Measurements from ENCODE around the gene KCNQ1.

KCNQ1 gene

DNA sequence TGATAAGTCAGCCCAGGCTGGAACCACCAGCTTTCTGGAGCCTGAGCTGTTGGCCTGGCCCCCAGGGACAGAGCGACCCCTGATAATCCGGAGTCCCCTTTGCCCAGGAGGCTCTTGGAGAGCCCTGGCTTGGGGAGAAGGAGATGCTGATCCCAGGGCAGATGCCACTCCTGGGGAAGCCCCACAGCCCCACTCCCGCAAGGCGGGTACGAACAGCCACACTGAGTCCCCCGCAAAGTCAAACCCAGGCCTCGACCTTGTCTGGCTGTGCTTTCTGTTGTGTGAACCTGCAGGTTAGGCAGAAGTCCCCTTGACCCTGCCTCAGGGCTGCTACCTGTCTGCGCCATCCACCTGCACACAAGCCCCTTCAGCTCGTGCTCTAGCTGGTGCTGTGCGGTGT lies 147.0 kb downstream of the KCNQ1 start:
- Histone ChIP-seq H3K36me3 (ENCODE audit: control insufficient read depth, insufficient read depth, low read length) (no peaks in the 10 kb centered on the region), H3K9ac (ENCODE audit: low read length) (no peak overlapping the region), H3K27ac (ENCODE audit: low read depth, low read length) (no peak overlapping the region), H3K4me1 (ENCODE audit: control insufficient read depth, insufficient read depth, low read length) (no peaks in the 10 kb centered on the region), H3K4me3 (ENCODE audit: low read depth, low read length) (no peak overlapping the region), H3K27me3 (ENCODE audit: control insufficient read depth, insufficient read depth, low read length) (peaks cover 97% of the 10 kb centered on the region), H3K9me3 (ENCODE audit: control insufficient read depth, insufficient read depth, low read depth, low read length) (peaks cover 10% of the 10 kb centered on the region; the same call in 1 of the 2 replicates)

DNA sequence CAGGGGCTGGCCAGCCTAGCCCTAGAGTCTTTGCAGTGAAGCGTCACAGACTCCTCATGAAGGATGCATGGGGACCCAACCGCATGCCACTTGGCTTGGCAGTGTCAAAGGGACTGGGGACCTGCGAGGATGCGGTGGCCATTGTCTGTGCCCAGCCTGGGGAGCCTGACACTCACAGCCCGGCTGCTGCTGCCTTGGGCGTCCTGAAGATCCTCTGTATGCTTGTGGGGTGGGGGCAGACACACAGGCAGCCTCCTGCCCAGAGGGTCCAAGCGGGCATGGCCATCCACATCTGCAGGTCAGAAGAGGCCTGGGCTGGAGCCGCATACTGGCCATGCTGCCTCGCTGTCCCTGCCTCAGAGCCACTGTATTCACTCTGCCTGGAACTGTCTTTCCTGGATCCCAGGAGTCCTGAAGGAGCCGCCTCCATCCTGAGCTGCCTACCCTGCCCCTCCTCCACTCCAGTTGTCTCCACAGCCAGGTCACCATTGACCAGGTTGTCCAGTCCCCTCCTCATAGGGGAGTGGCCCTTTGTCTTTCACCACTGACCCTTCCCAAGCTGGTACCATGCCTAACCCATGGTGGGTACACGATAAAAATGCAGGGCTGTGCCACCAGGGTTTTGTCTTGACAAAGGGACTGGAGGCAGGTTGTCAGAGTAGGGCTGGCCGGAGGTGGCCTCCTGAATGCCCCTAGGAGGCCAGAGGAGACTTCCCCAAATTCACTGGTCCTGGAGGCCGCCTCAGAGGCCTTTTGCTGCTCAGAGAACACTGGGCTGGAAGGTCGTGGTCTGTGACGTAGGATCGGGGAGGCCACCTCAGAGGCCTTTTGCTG lies 148.0 kb downstream of the KCNQ1 start:
- Histone ChIP-seq H3K27me3 (ENCODE audit: control insufficient read depth, insufficient read depth, low read length) (peaks cover 97% of the 10 kb centered on the region), H3K27ac (ENCODE audit: low read depth, low read length) (no peak overlapping the region)

DNA sequence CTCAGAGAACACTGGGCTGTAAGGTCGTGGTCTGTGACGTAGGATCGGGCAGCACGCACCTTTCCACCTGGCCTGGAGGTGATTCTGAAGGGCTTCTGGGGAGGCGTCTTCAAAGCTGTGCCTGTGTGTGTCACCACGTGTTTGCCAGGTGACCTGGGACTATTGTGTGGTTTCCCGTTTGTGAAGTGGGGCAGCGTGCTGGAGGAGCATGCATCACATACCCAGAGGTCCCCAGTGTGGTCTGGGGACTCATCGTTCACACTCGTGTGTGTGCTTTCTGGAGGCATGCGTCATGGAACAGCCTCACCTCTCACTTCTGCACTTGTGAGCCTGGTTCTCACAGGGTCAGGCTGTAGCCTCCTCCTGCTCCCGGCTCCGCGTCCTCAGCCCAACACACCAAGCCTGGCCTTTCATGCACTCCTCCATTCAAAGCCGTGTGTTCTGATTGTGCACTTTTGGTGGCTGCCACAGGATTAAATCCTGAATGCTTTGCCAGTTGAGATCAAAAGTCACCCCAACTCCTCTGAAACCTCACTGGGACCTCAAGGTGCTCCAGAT lies 148.7 kb downstream of the KCNQ1 start:
- no peaks in the 10 kb centered on the region for H3K4me1 ChIP-seq (ENCODE audit: control insufficient read depth, insufficient read depth, low read length)
- no peak overlapping the region for H3K9ac ChIP-seq (ENCODE audit: low read length)
- no peaks in the 10 kb centered on the region for H3K36me3 ChIP-seq (ENCODE audit: control insufficient read depth, insufficient read depth, low read length)
- H3K9me3 ChIP-seq (ENCODE audit: control insufficient read depth, insufficient read depth, low read depth, low read length): peaks cover 21% of the 10 kb centered on the region
- H3K27ac ChIP-seq (ENCODE audit: low read depth, low read length): no peak overlapping the region
- H3K4me3 ChIP-seq (ENCODE audit: low read depth, low read length): no peak overlapping the region
- H3K27me3 ChIP-seq (ENCODE audit: control insufficient read depth, insufficient read depth, low read length): peaks cover 96% of the 10 kb centered on the region

More for the DNA sequence above, 148.0 kb downstream of the KCNQ1 start:
- H3K36me3 ChIP-seq (ENCODE audit: control insufficient read depth, insufficient read depth, low read length): no peaks in the 10 kb centered on the region
- H3K9me3 ChIP-seq (ENCODE audit: control insufficient read depth, insufficient read depth, low read depth, low read length): peaks cover 18% of the 10 kb centered on the region
- no peak overlapping the region for H3K9ac ChIP-seq (ENCODE audit: low read length)
- H3K4me1 ChIP-seq (ENCODE audit: control insufficient read depth, insufficient read depth, low read length): no peaks in the 10 kb centered on the region
- H3K4me3 ChIP-seq (ENCODE audit: low read depth, low read length): no peak overlapping the region

DNA sequence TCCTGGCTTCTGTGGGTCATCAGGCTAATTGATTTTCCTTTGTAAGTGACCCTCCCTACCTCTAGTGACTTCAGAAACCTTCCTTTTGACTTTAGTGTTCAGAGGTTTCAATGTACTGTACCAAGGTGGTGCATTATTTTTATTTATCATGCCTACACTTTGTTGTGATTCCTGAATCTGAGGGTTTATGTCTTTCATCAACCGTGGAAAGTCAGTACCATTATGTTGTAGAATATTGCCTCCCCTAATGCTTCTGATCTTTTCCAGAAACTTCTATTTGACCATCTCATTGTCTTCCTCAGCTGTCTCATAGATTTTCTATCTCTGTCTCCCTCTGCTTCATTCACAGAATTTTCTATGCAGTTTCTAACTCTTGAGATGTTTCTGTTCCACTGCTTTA lies 149.5 kb downstream of the KCNQ1 start:
- peaks cover 28% of the 10 kb centered on the region for H3K9me3 ChIP-seq (ENCODE audit: control insufficient read depth, insufficient read depth, low read depth, low read length)
- H3K4me1 ChIP-seq (ENCODE audit: control insufficient read depth, insufficient read depth, low read length): no peaks in the 10 kb centered on the region
- H3K27me3 ChIP-seq (ENCODE audit: control insufficient read depth, insufficient read depth, low read length): peaks cover 95% of the 10 kb centered on the region
- no peak overlapping the region for H3K9ac ChIP-seq (ENCODE audit: low read length)
- no peak overlapping the region for H3K27ac ChIP-seq (ENCODE audit: low read depth, low read length)
- H3K36me3 ChIP-seq (ENCODE audit: control insufficient read depth, insufficient read depth, low read length): no peaks in the 10 kb centered on the region
- no peak overlapping the region for H3K4me3 ChIP-seq (ENCODE audit: low read depth, low read length)

DNA sequence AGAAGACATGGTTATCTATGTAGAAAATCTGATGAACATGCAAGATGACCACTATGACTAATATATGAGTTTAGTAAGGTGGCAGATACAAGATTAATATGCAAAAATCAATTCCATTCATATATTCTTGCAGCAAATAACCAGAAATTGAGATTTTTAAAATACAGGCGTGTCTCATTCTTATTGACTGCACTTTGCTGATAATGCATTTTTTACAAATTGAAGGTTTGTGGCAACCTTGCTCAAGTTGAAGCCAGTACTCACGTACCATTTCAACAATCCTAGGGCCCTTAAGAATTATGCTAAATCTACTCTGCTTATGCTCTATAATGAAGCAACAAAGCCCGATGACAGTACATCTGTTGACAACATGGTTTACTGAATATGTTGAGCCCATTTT lies 150.4 kb downstream of the KCNQ1 start:
- peaks cover 95% of the 10 kb centered on the region for H3K27me3 ChIP-seq (ENCODE audit: control insufficient read depth, insufficient read depth, low read length)
- no peak overlapping the region for H3K4me3 ChIP-seq (ENCODE audit: low read depth, low read length)
- no peak overlapping the region for H3K9ac ChIP-seq (ENCODE audit: low read length)
- H3K9me3 ChIP-seq (ENCODE audit: control insufficient read depth, insufficient read depth, low read depth, low read length): peaks cover 28% of the 10 kb centered on the region
- no peaks in the 10 kb centered on the region for H3K4me1 ChIP-seq (ENCODE audit: control insufficient read depth, insufficient read depth, low read length)
- no peak overlapping the region for H3K27ac ChIP-seq (ENCODE audit: low read depth, low read length)
- H3K36me3 ChIP-seq (ENCODE audit: control insufficient read depth, insufficient read depth, low read length): no peaks in the 10 kb centered on the region

DNA sequence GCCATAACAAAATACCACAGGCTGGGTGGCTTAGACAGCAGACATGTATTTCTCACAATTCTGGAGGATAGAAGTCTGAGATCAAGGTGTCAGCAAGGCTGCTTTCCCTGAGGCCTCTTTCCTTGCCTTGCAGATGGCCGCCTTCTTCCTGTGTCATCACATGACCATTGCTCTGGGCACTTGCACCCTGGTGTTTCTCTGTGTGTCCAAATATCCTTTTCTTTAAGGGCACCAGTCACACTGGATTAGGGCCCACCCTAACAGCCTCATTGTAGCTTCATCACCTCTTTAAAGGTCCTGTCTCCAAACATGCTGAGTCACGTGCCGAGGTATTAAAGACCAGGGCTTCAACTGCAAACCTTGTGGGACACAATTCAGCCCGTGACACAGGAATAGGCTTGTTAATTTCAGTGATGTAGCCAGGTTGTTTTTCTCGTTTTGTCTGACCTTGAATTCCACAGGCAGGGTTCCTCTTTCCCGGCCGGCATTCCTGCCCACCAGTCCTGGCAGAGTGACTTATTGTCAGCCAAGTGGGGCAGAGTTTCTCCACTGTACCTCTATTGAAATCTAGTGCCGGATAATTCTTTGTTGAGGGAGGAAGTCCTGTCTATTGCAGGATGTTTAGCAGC lies 154.9 kb downstream of the KCNQ1 start:
- no peaks in the 10 kb centered on the region for H3K4me1 ChIP-seq (ENCODE audit: control insufficient read depth, insufficient read depth, low read length)
- H3K36me3 ChIP-seq (ENCODE audit: control insufficient read depth, insufficient read depth, low read length): no peaks in the 10 kb centered on the region
- no peak overlapping the region for H3K4me3 ChIP-seq (ENCODE audit: low read depth, low read length)
- peaks cover 20% of the 10 kb centered on the region for H3K9me3 ChIP-seq (ENCODE audit: control insufficient read depth, insufficient read depth, low read depth, low read length)
- H3K9ac ChIP-seq (ENCODE audit: low read length): no peak overlapping the region
- peaks cover 89% of the 10 kb centered on the region for H3K27me3 ChIP-seq (ENCODE audit: control insufficient read depth, insufficient read depth, low read length)
- H3K27ac ChIP-seq (ENCODE audit: low read depth, low read length): no peak overlapping the region

DNA sequence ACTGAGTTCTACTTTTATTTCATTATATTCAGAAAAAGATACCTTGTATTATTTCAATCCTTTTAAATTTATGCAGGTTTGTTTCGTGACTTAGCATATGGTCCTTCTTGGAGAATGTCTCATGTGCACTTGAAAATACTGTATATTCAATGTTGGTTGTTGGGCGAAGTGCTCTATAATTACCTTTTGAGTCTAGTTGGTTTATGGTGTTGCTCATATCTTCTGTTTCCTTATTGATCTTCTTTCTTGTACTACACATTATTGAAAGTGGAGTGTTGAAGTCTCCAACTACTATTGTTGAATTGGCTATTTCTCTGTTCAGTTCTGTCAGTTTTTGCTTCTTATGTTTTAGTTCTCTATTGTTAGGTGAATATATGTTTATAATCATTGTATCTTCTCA lies 164.5 kb downstream of the KCNQ1 start:
- Histone ChIP-seq H3K9me3 (ENCODE audit: control insufficient read depth, insufficient read depth, low read depth, low read length) (peaks cover 20% of the 10 kb centered on the region), H3K4me3 (ENCODE audit: low read depth, low read length) (no peak overlapping the region)

DNA sequence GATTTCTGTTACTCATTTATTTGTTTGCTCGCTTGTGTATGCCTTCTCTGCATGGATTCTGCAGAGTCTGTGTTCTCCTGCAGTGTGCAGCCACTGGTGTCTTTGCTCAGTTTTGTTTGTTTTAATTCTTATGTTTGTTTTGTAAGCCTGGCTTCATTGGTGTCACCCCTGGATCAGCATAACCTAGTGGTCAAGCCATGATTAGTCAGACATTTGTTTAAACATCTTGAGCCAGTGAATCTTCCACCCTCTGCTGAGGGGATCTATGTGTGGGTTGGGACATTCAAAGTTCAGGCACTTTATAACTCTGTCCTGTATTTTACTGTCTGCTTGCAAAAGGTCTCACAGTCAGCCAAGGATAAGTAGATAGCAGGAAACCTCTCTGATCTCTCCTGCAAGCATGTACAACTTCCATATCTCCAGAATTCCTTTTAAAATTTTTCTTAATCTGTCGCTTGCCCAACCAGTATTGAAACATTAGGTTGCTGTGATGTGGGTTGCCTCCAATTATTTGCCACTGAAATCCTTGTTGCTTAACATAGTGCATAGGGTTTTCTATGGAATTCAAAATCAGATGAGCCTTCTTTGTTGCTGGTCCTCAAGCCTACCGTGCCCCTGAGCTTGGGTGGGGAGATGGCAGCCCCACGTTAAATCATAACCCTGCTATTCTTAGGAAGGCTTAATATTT lies 168.2 kb downstream of the KCNQ1 start:
- Histone ChIP-seq H3K4me1 (ENCODE audit: control insufficient read depth, insufficient read depth, low read length) (no peaks in the 10 kb centered on the region), H3K27ac (ENCODE audit: low read depth, low read length) (no peak overlapping the region), H3K36me3 (ENCODE audit: control insufficient read depth, insufficient read depth, low read length) (no peaks in the 10 kb centered on the region), H3K4me3 (ENCODE audit: low read depth, low read length) (no peak overlapping the region), H3K9me3 (ENCODE audit: control insufficient read depth, insufficient read depth, low read depth, low read length) (peaks cover 18% of the 10 kb centered on the region), H3K9ac (ENCODE audit: low read length) (no peak overlapping the region), H3K27me3 (ENCODE audit: control insufficient read depth, insufficient read depth, low read length) (peaks cover 100% of the 10 kb centered on the region)

More for the DNA sequence above, 164.5 kb downstream of the KCNQ1 start:
- Histone ChIP-seq H3K4me1 (ENCODE audit: control insufficient read depth, insufficient read depth, low read length) (no peaks in the 10 kb centered on the region), H3K27me3 (ENCODE audit: control insufficient read depth, insufficient read depth, low read length) (peaks cover 94% of the 10 kb centered on the region), H3K27ac (ENCODE audit: low read depth, low read length) (no peak overlapping the region), H3K9ac (ENCODE audit: low read length) (no peak overlapping the region), H3K36me3 (ENCODE audit: control insufficient read depth, insufficient read depth, low read length) (no peaks in the 10 kb centered on the region)

DNA sequence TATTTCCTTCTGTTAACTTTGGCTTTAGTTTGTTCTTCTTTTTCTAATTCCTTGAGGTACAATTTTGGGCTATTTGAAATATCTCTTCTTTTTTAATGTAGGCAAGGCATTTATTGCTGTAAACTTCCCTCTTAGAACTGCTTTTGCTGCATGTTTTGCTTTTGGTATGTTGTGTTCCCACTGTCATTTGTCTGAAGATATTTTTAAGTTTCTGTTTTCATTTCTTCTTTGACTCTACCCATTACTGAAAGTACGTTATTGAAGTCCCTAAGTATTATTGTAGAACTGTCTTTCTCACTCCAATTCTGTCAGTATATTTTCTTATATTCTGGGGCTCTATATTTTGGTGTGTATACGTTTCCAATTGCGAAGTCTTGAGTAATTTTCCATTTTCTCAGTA lies 177.1 kb downstream of the KCNQ1 start:
- no peak overlapping the region for H3K4me3 ChIP-seq (ENCODE audit: low read depth, low read length)
- peaks cover 70% of the 10 kb centered on the region for H3K27me3 ChIP-seq (ENCODE audit: control insufficient read depth, insufficient read depth, low read length)
- no peaks in the 10 kb centered on the region for H3K4me1 ChIP-seq (ENCODE audit: control insufficient read depth, insufficient read depth, low read length)
- H3K27ac ChIP-seq (ENCODE audit: low read depth, low read length): no peak overlapping the region
- H3K36me3 ChIP-seq (ENCODE audit: control insufficient read depth, insufficient read depth, low read length): no peaks in the 10 kb centered on the region
- H3K9ac ChIP-seq (ENCODE audit: low read length): no peak overlapping the region
- H3K9me3 ChIP-seq (ENCODE audit: control insufficient read depth, insufficient read depth, low read depth, low read length): peaks cover 31% of the 10 kb centered on the region

DNA sequence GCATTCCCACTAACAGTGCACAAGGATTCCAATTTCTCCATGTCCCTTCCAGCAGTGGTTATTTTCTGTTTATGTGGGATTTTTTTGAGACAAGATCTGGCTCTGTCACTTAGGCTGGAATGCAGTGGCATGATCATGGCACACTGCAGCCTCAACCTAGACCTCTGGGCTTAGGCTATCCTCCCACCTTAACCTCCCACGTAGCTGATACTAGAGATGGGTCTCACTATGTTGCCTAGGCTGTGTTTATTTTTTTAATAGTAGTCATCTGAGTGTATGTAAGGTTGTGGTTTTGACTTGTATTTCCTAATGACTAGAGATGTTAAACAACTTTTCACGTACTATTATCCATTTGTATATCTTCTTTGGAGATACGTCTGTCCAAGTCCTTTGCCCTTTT lies 180.4 kb downstream of the KCNQ1 start:
- Histone ChIP-seq H3K9me3 (ENCODE audit: control insufficient read depth, insufficient read depth, low read depth, low read length) (peaks cover 53% of the 10 kb centered on the region), H3K27me3 (ENCODE audit: control insufficient read depth, insufficient read depth, low read length) (peaks cover 71% of the 10 kb centered on the region), H3K4me3 (ENCODE audit: low read depth, low read length) (no peak overlapping the region), H3K27ac (ENCODE audit: low read depth, low read length) (no peak overlapping the region), H3K36me3 (ENCODE audit: control insufficient read depth, insufficient read depth, low read length) (no peaks in the 10 kb centered on the region), H3K4me1 (ENCODE audit: control insufficient read depth, insufficient read depth, low read length) (no peaks in the 10 kb centered on the region), H3K9ac (ENCODE audit: low read length) (no peak overlapping the region)

DNA sequence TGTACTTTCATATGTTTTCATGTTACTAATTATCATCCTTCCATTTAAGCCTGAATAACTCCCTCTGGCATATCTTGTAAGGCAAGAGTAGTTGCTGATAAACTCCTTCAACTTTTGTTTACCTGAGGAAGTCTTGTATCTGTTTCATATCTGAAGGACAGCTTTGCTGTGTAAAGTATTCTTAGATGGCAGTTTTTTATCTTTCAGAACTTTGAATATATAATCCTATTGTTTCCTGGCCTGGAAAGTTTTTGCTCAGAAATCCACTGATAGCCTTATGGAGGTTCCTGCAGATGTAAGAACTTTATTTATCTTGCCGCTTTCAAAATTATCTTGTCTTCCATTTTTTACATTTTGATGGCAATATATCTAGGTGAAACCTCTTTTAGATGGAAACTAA lies 185.9 kb downstream of the KCNQ1 start:
- Histone ChIP-seq H3K4me1 (ENCODE audit: control insufficient read depth, insufficient read depth, low read length) (no peaks in the 10 kb centered on the region), H3K36me3 (ENCODE audit: control insufficient read depth, insufficient read depth, low read length) (no peaks in the 10 kb centered on the region), H3K9ac (ENCODE audit: low read length) (no peak overlapping the region), H3K27me3 (ENCODE audit: control insufficient read depth, insufficient read depth, low read length) (peaks cover 52% of the 10 kb centered on the region), H3K9me3 (ENCODE audit: control insufficient read depth, insufficient read depth, low read depth, low read length) (peaks cover 68% of the 10 kb centered on the region), H3K4me3 (ENCODE audit: low read depth, low read length) (no peak overlapping the region), H3K27ac (ENCODE audit: low read depth, low read length) (no peak overlapping the region)
